Astrocyte of the cerebellum (primary cell): ENCODE results near the gene NPTX2.

Experiments
- DNase-seq: peaks from one replicate; pipeline ENCODE4 v3.0.0-alpha.2; 2011; ENCODE audit warnings: low read depth
- H3K4me3 ChIP-seq: 2 replicates; pipeline ENCODE4 v1.5.1; 2011; ENCODE audit warnings: mild to moderate bottlenecking, low read depth, low read length, moderate library complexity
- CTCF ChIP-seq: IDR thresholded peaks from 2 replicates; pipeline ENCODE4 v1.5.1; 2012; ENCODE audit warnings: low read length, low read depth, moderate library complexity, mild to moderate bottlenecking; ENCODE audit errors: missing control alignments
- in situ Hi-C: cut with HindIII; loops from 2 replicates; pipeline ENCODE4 v1.10.0; 2017; ENCODE audit warnings: low sequenced_read_pairs

NPTX2 gene

GRCh38 chr7:98573816-98574215, 43.3 kb upstream of the NPTX2 start:
- DNase-seq = no peak
- in situ Hi-C loops = no loop called here
- H3K4me3 ChIP-seq = no peak overlapping the region
- TF ChIP-seq CTCF = no peak

- no peak overlapping the region for H3K4me3 ChIP-seq
- in situ Hi-C loops = no loop called here
- no peak for DNase-seq
- no peak for TF ChIP-seq CTCF
Measured at GRCh38 chr7:98575878-98576277, 41.2 kb upstream of the NPTX2 start.

- H3K4me3 ChIP-seq = no peak overlapping the region
- in situ Hi-C loops = no loop called here
- TF ChIP-seq CTCF = no peak
- no peak for DNase-seq
Measured at GRCh38 chr7:98584830-98585229, 32.3 kb upstream of the NPTX2 start.

GRCh38 chr7:98591926-98592325, 25.2 kb upstream of the NPTX2 start:
- in situ Hi-C loops = no loop called here
- H3K4me3 ChIP-seq = no peak overlapping the region
- no peak for DNase-seq
- TF ChIP-seq CTCF = no peak

- TF ChIP-seq CTCF = no peak
- no peak overlapping the region for H3K4me3 ChIP-seq
- DNase-seq = no peak
- in situ Hi-C loops = no loop called here
Measured at GRCh38 chr7:98594348-98594747, 22.7 kb upstream of the NPTX2 start.

- TF ChIP-seq CTCF = no peak
- in situ Hi-C loops = no loop called here
- H3K4me3 ChIP-seq = no peak overlapping the region
- DNase-seq = no peak
Measured at GRCh38 chr7:98594787-98595186, 22.3 kb upstream of the NPTX2 start.

- in situ Hi-C loops = no loop called here
- no peak for TF ChIP-seq CTCF
- H3K4me3 ChIP-seq = no peak overlapping the region
- DNase-seq = no peak
Measured at GRCh38 chr7:98598846-98599615, 18.1 kb upstream of the NPTX2 start.
